Measurements from ENCODE around the gene SMARCD3.

DNA sequence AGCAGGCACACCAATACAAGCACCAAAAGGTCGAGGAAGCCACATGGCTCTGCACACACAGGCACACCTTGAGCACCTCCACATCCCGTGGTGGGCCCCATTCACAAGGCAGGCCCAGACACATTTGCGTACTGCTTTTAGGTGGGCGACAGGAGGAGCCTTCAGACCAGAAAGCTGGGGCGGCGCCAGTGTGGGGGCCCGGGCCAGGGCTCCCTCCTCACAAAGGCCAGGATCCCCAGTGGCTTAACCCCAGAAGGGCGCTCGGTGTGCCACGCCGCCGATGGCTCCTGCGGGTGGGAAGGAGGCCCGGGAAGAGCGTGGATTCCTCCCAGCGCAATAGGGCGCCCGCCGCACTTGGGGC lies 2.8 kb upstream of the SMARCD3 start:
- TF ChIP-seq, protein P1, sequence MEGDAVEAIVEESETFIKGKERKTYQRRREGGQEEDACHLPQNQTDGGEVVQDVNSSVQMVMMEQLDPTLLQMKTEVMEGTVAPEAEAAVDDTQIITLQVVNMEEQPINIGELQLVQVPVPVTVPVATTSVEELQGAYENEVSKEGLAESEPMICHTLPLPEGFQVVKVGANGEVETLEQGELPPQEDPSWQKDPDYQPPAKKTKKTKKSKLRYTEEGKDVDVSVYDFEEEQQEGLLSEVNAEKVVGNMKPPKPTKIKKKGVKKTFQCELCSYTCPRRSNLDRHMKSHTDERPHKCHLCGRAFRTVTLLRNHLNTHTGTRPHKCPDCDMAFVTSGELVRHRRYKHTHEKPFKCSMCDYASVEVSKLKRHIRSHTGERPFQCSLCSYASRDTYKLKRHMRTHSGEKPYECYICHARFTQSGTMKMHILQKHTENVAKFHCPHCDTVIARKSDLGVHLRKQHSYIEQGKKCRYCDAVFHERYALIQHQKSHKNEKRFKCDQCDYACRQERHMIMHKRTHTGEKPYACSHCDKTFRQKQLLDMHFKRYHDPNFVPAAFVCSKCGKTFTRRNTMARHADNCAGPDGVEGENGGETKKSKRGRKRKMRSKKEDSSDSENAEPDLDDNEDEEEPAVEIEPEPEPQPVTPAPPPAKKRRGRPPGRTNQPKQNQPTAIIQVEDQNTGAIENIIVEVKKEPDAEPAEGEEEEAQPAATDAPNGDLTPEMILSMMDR (IDR thresholded peaks at IDR 0.05), result no peak
- TF ChIP-seq POLR2A (IDR thresholded peaks at IDR 0.05), result no peak

Data from lower leg skin (tissue), 3 donors.